K562 (cell line): ENCODE data around the gene THEM4. TPM values are rescaled to one million over a fixed set of nuclear protein-coding genes. Genes with fewer than 3 reads are reported as not detected.

ENCODE experiments used
- ARNT ChIP-seq, 2 experiments: fragments of 450-650 bp; IDR thresholded peaks; 2 replicates each; pipeline ENCODE4 v1.6.1; 2016; ENCODE audit warnings: mild to moderate bottlenecking in 1 of 2
- CBFA2T3 ChIP-seq: fragments of 450-650 bp; IDR thresholded peaks from 2 replicates; pipeline ENCODE4 v1.6.1; 2017
- CTBP1 ChIP-seq: fragments of 450-650 bp; IDR thresholded peaks from 2 replicates; pipeline ENCODE4 v1.6.1; 2016; ENCODE audit warnings: borderline replicate concordance
- GABPB1 ChIP-seq: sonication (generic); formaldehyde crosslinking; IDR thresholded peaks from 2 replicates; pipeline ENCODE4 v1.8.0; 2022; ENCODE audit warnings: mild to moderate bottlenecking, missing genetic modification reagents
- GABPB2 ChIP-seq: fragments of 250-450 bp; sonication (Bioruptor Pico); conservative IDR thresholded peaks from 2 replicates; pipeline ENCODE4 v1.5.1; 2021; ENCODE audit warnings: mild to moderate bottlenecking
- KLF10 ChIP-seq: fragments of 250-450 bp; sonication (Bioruptor Pico); IDR thresholded peaks from 2 replicates; pipeline ENCODE4 v1.6.1; 2021; ENCODE audit warnings: matching md5 sums
- MEF2A ChIP-seq: IDR thresholded peaks from 2 replicates; pipeline ENCODE4 v1.6.1; 2011; ENCODE audit warnings: low read depth, mild to moderate bottlenecking, low read length, moderate library complexity; ENCODE audit not compliant: control insufficient read depth
- NFE2 ChIP-seq: IDR thresholded peaks from 2 replicates; pipeline ENCODE4 v1.6.1; 2014; ENCODE audit warnings: antibody characterized with exemption, low read depth
- NFIX ChIP-seq: fragments of 250-450 bp; sonication (Bioruptor Pico); IDR thresholded peaks from 2 replicates; pipeline ENCODE4 v1.4.0; 2020; ENCODE audit warnings: low read depth, mild to moderate bottlenecking, moderate library complexity
- PKNOX1 ChIP-seq: fragments of 450-650 bp; IDR thresholded peaks from 2 replicates; pipeline ENCODE4 v1.6.1; 2016
- POLR2AphosphoS2 ChIP-seq: IDR thresholded peaks from 2 replicates; pipeline ENCODE4 v1.6.1; 2012; ENCODE audit warnings: low read length, improper control_type of control experiment
- PTTG1 ChIP-seq: fragments of 450-650 bp; IDR thresholded peaks from 2 replicates; pipeline ENCODE4 v1.6.1; 2016; ENCODE audit warnings: low read depth, mild to moderate bottlenecking, missing genetic modification characterization, missing compliant biosample characterization
- RFX1 ChIP-seq: fragments of 450-650 bp; IDR thresholded peaks from 2 replicates; pipeline ENCODE4 v1.6.1; 2016; ENCODE audit warnings: mild to moderate bottlenecking, moderate library complexity
- RFX5 ChIP-seq: IDR thresholded peaks from 2 replicates; pipeline ENCODE4 v1.6.1; 2011; ENCODE audit warnings: low read depth, mild to moderate bottlenecking, improper control_type of control experiment, low read length
- UBTF ChIP-seq, 2 experiments: IDR thresholded peaks; 2 replicates each; pipeline ENCODE4 v1.6.1; 2012; ENCODE audit warnings: improper control_type of control experiment in 2 of 2, low read depth in 2 of 2, low read length in 2 of 2, borderline replicate concordance in 1 of 2
- ZNF133 ChIP-seq: fragments of 250-450 bp; sonication (Bioruptor Pico); IDR thresholded peaks from 2 replicates; pipeline ENCODE4 v1.4.0; 2020; ENCODE audit warnings: mild to moderate bottlenecking
- ZNF175 ChIP-seq: fragments of 200-800 bp; sonication (Bioruptor generic); IDR thresholded peaks from 2 replicates; pipeline ENCODE4 v1.6.1; 2016; ENCODE audit warnings: low read depth, mild to moderate bottlenecking, missing genetic modification characterization, missing compliant biosample characterization
- ZNF232 ChIP-seq: sonication (generic); formaldehyde crosslinking; IDR thresholded peaks from 2 replicates; pipeline ENCODE4 v1.8.0; 2022; ENCODE audit warnings: mild to moderate bottlenecking, missing genetic modification reagents
- polyA plus RNA-seq, 8 experiments: library from polyadenylated mRNA; depleted of rRNA in 4 of 8; stranded (reverse) in 5 of 8; unstranded in 3 of 8; fragments of >200 nt; fragmentation: Nextera tagmentation in 2 of 8; fragmentation: Illumina TruSeq in 1 of 8; extraction: Ambion mirVana in 2 of 8; extraction: Trizol in 1 of 8; gene quantifications; 2 replicates each; pipeline versions ENCODE4 v1.2.1 to v1.2.3, GENCODE V29; 2011 to 2014; ENCODE audit warnings: inconsistent platforms in 1 of 8, missing spikeins in 1 of 8
- total RNA-seq, 7 experiments: library from RNA; depleted of rRNA in 6 of 7; stranded (reverse); fragments of >200 nt in 6 of 7; fragmentation: Illumina TruSeq in 2 of 7; extraction: Trizol in 2 of 7; gene quantifications; 2 replicates each; pipeline versions ENCODE4 v1.2.1 to v1.2.3, GENCODE V29; 2011 to 2021; ENCODE audit warnings: low replicate concordance in 1 of 7
- TF ChIP-seq, protein P1 (sequence below): sonication (generic); formaldehyde crosslinking; IDR thresholded peaks from 2 replicates; pipeline ENCODE4 v1.8.1; 2023; ENCODE audit warnings: mild to moderate bottlenecking, missing genetic modification reagents
- TF ChIP-seq, protein P2 (sequence below): fragments of 250-450 bp; sonication (Bioruptor Pico); IDR thresholded peaks from 2 replicates; pipeline ENCODE4 v1.4.0; 2020
- TF ChIP-seq, protein P3 (sequence below): fragments of 250-450 bp; sonication (Bioruptor Pico); IDR thresholded peaks from 2 replicates; pipeline ENCODE4 v1.5.0; 2021; ENCODE audit warnings: mild to moderate bottlenecking, moderate library complexity

The THEM4 gene
- total and polyA plus RNA-seq, 9 of the 15 experiments (the other 6 are each of a cell fraction or from before 2014, with no cell fraction given): 8.6 to 71.9 (median 35.3) TPM

GRCh38 chr1:151862604-151863003, 46.7 kb downstream of the THEM4 start (continued):
- no peak for TF ChIP-seq POLR2AphosphoS2
- TF ChIP-seq, protein P1, sequence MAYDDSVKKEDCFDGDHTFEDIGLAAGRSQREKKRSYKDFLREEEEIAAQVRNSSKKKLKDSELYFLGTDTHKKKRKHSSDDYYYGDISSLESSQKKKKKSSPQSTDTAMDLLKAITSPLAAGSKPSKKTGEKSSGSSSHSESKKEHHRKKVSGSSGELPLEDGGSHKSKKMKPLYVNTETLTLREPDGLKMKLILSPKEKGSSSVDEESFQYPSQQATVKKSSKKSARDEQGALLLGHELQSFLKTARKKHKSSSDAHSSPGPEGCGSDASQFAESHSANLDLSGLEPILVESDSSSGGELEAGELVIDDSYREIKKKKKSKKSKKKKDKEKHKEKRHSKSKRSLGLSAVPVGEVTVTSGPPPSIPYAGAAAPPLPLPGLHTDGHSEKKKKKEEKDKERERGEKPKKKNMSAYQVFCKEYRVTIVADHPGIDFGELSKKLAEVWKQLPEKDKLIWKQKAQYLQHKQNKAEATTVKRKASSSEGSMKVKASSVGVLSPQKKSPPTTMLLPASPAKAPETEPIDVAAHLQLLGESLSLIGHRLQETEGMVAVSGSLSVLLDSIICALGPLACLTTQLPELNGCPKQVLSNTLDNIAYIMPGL: no peak
- peak; percentile 43; the same call in 1 of the 2 replicates for TF ChIP-seq CTBP1
- TF ChIP-seq ARNT (IDR thresholded peaks at IDR 0.05): no peak
- peak; percentile 94 for TF ChIP-seq PKNOX1
- no peak for TF ChIP-seq GABPB1
- peak; percentile 33; the same call in 1 of the 2 replicates for TF ChIP-seq CBFA2T3
- TF ChIP-seq, protein P2, sequence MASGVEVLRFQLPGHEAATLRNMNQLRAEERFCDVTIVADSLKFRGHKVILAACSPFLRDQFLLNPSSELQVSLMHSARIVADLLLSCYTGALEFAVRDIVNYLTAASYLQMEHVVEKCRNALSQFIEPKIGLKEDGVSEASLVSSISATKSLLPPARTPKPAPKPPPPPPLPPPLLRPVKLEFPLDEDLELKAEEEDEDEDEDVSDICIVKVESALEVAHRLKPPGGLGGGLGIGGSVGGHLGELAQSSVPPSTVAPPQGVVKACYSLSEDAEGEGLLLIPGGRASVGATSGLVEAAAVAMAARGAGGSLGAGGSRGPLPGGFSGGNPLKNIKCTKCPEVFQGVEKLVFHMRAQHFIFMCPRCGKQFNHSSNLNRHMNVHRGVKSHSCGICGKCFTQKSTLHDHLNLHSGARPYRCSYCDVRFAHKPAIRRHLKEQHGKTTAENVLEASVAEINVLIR (CRISPR knock-in tag): no peak
- no peak for TF ChIP-seq UBTF (IDR thresholded peaks at IDR 0.05; ENCODE audit: borderline replicate concordance in 1 of 2, low read depth in 2 of 2, low read length in 2 of 2)
- TF ChIP-seq NFE2: peak; percentile 39; the same call in 1 of the 2 replicates
- no peak for TF ChIP-seq RFX5
- no peak for TF ChIP-seq GABPB2 (CRISPR knock-in tag)
- TF ChIP-seq RFX1: 0 out of 2 replicates have a peak, but pooled peaks have one; percentile 12
- no peak for TF ChIP-seq NFIX (CRISPR knock-in tag)
- no peak for TF ChIP-seq KLF10
- TF ChIP-seq ZNF175 (CRISPR knock-in tag): no peak
- TF ChIP-seq MEF2A: no peak
- TF ChIP-seq PTTG1: no peak
- TF ChIP-seq ZNF232 (CRISPR knock-in tag): no peak
- TF ChIP-seq ZNF133 (CRISPR knock-in tag): no peak
- TF ChIP-seq, protein P3, sequence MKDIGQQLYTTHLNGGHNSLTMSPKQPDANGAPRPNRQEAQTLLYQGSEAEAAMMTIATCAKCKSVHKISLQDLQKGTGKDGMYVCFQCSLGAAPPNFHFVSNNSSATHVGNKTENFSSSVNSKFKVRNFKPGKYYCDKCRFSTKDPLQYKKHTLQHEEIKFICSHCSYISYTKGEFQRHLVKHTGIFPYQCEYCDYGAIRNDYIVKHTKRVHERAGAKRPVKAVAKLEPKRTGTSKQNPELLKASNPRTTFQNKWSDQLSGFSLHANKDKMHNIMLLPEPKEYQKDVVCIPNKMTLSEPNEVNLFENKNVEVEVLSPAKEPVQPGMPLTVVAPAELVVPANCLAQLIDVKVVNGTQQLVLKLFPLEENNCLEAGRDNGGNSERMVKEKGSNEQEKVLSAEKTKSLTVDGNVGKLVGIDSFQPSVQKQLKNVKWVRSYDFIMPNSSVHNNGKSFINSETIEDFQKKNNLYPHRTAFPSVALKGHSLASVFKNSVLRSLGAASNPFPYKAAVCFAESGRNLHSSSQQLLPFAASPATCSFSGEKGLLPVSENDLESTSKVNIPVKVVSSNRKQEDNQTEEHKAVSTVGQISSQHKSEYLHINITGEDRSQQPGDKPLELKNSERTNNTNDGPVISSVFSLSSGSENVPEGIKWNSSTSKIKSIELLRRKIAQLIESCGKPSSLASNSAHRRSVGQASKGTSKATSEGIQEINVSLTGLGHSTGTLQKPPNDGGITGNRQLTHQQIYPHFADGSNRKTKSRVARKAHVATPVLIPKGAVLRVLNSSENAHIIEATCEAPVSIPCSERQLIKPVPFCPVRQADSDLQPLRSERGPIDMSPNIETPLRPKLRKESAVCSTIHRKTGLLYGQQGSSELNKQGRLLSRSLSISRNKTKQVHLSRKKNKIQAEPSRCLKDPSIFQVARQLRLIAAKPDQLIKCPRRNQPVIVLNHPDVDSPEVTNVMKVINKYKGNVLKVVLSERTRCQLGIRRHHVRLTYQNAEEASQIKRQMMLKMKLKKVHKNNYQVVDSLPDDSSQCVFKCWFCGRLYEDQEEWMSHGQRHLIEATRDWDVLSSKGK: no peak
